Measurements from ENCODE around the gene HS1BP3.

GRCh38 chr2:20637147-20637546, 13.8 kb downstream of the HS1BP3 start:
- no peak for TF ChIP-seq PBX3 (CRISPR knock-in tag; IDR thresholded peaks at IDR 0.05; ENCODE audit: borderline replicate concordance)
- no peak for TF ChIP-seq SMYD3 (CRISPR knock-in tag; IDR thresholded peaks at IDR 0.05)
- TF ChIP-seq ZNF589 (CRISPR knock-in tag; conservative IDR thresholded peaks at IDR 0.05) = no peak
- no peak for TF ChIP-seq JUND (CRISPR knock-in tag; IDR thresholded peaks at IDR 0.05)
- TF ChIP-seq EZH2 (conservative IDR thresholded peaks at IDR 0.05; ENCODE audit: low read depth, low read length) = no peak
- no peak for TF ChIP-seq BRD4 (CRISPR knock-in tag; IDR thresholded peaks at IDR 0.05)
- TF ChIP-seq ZFX (CRISPR knock-in tag; IDR thresholded peaks at IDR 0.05; ENCODE audit: low read depth) = no peak
- no peak for TF ChIP-seq ZNF839 (CRISPR knock-in tag; IDR thresholded peaks at IDR 0.05; ENCODE audit: borderline replicate concordance)
- no peak for TF ChIP-seq CTCF (CRISPR knock-in tag; IDR thresholded peaks at IDR 0.05)
- no peak for TF ChIP-seq ZNF644 (CRISPR knock-in tag; IDR thresholded peaks at IDR 0.05; ENCODE audit: low read depth)
- TF ChIP-seq ZNF883 (CRISPR knock-in tag; IDR thresholded peaks at IDR 0.05; ENCODE audit: not compliant biosample characterization) = no peak
- TF ChIP-seq ZNF792 (CRISPR knock-in tag; IDR thresholded peaks at IDR 0.05) = no peak
- no peak for TF ChIP-seq KDM1A (CRISPR knock-in tag; IDR thresholded peaks at IDR 0.05)
- no peak for TF ChIP-seq CEBPB (IDR thresholded peaks at IDR 0.05; ENCODE audit: borderline replicate concordance, low read depth, low read length)

All from HepG2 (cell line).